Inflammatory macrophage (primary cell): ENCODE results near the gene ZEB2.

Source experiments
- DNase-seq, 2 donors: peaks; one replicate each; pipeline ENCODE4 v3.0.0-alpha.2; 2020 to 2022

The ZEB2 gene

GRCh38 chr2:144495227-144496091, 24.5 kb downstream of the ZEB2 start:
- no peak for DNase-seq

- peak; percentile 73 to 76 for DNase-seq
Observed at GRCh38 chr2:144493027-144493809, 26.7 kb downstream of the ZEB2 start.

GRCh38 chr2:144490857-144491256, 29.1 kb downstream of the ZEB2 start:
- no peak for DNase-seq

GRCh38 chr2:144490017-144490416, 29.9 kb downstream of the ZEB2 start:
- DNase-seq: no peak

GRCh38 chr2:144489315-144489916, 30.5 kb downstream of the ZEB2 start:
- DNase-seq: no peak

- no peak for DNase-seq
Observed at GRCh38 chr2:144484201-144484948, 35.5 kb downstream of the ZEB2 start.

GRCh38 chr2:144481666-144482065, 38.3 kb downstream of the ZEB2 start:
- DNase-seq: no peak

- DNase-seq: no peak
Observed at GRCh38 chr2:144481109-144481508, 38.8 kb downstream of the ZEB2 start.

GRCh38 chr2:144480285-144480684, 39.6 kb downstream of the ZEB2 start:
- no peak for DNase-seq

GRCh38 chr2:144479659-144480058, 40.3 kb downstream of the ZEB2 start:
- DNase-seq: no peak

- DNase-seq: no peak
Observed at GRCh38 chr2:144479138-144479537, 40.8 kb downstream of the ZEB2 start.

- DNase-seq: no peak
Observed at GRCh38 chr2:144477957-144478311, 42.0 kb downstream of the ZEB2 start.

GRCh38 chr2:144477281-144477956, 42.5 kb downstream of the ZEB2 start:
- no peak for DNase-seq

- DNase-seq: no peak
Observed at GRCh38 chr2:144476682-144477081, 43.2 kb downstream of the ZEB2 start.

- DNase-seq: no peak
Observed at GRCh38 chr2:144475569-144476275, 44.2 kb downstream of the ZEB2 start.

- DNase-seq: no peak
Observed at GRCh38 chr2:144475044-144475443, 44.9 kb downstream of the ZEB2 start.

- no peak for DNase-seq
Observed at GRCh38 chr2:144474017-144474416, 45.9 kb downstream of the ZEB2 start.

- DNase-seq: no peak
Observed at GRCh38 chr2:144472911-144473310, 47.0 kb downstream of the ZEB2 start.

- no peak for DNase-seq
Observed at GRCh38 chr2:144472046-144472412, 47.9 kb downstream of the ZEB2 start.

GRCh38 chr2:144471305-144472045, 48.4 kb downstream of the ZEB2 start:
- no peak for DNase-seq

GRCh38 chr2:144470816-144471215, 49.1 kb downstream of the ZEB2 start:
- no peak for DNase-seq
